Upper lobe of left lung (tissue), 4 donors: Measurements from ENCODE around the gene CR1L.
"Not testable (repeated sequence)": the region's sequence is repeated elsewhere in the genome, so short reads cannot be mapped to it uniquely, and the experiment has no call there.

Experiments
- CTCF ChIP-seq, 6 experiments: fragments of 450-650 bp in 4 of 6; fragments of 200-600 bp in 2 of 6; sonication (generic) in 2 of 6; IDR thresholded peaks; one replicate each; pipeline ENCODE4 v1.5.1; 2016 to 2019; ENCODE audit warnings: antibody characterized with exemption in 6 of 6
- POLR2A ChIP-seq, 4 donors: fragments of 450-650 bp; IDR thresholded peaks; one replicate each; pipeline ENCODE4 v1.5.1; 2016 to 2017; ENCODE audit warnings: antibody characterized with exemption in 4 of 4, mild to moderate bottlenecking in 2 of 4
- POLR2AphosphoS5 ChIP-seq, 2 donors: sonication (generic); formaldehyde crosslinking; IDR thresholded peaks; one replicate each; pipeline ENCODE4 v1.5.1; 2017; ENCODE audit warnings: antibody characterized with exemption in 2 of 2

- not testable (repeated sequence) for TF ChIP-seq CTCF, POLR2A, POLR2AphosphoS5 (IDR thresholded peaks at IDR 0.05)
Observed at GRCh38 chr1:207682872-207683434, 38.0 kb downstream of the CR1L start.
